Measurements from ENCODE around the gene GSTT2. TPM values are rescaled to one million over a fixed set of nuclear protein-coding genes. Genes with fewer than 3 reads are reported as not detected.

The GSTT2 gene
- total and polyA plus RNA-seq, 2 experiments from 2014 or later, result 0.44 TPM; not detected in 1

GRCh38 chr22:24026056-24026455 is 46.1 kb downstream of the GSTT2 start (continued):
- no peak for TF ChIP-seq ZNF462 (CRISPR knock-in tag; IDR thresholded peaks at IDR 0.05)
- no peak for TF ChIP-seq REST (IDR thresholded peaks at IDR 0.05; ENCODE audit: unreplicated experiment)
- TF ChIP-seq ETS1 (IDR thresholded peaks at IDR 0.05), result no peak
- TF ChIP-seq EZH2 (IDR thresholded peaks at IDR 0.05; ENCODE audit: low read depth, unreplicated experiment), result no peak

All from GM23338 (cell line).